HG03066 (cell line): ENCODE results near the gene ARHGEF39.

ENCODE experiments used
- ATAC-seq: cut with Tn5 transposase; IDR thresholded peaks from one replicate; pipeline ENCODE4 v1.9.1; 2021; ENCODE audit warnings: low read depth; ENCODE audit not compliant: unreplicated experiment

Gene ARHGEF39

DNA sequence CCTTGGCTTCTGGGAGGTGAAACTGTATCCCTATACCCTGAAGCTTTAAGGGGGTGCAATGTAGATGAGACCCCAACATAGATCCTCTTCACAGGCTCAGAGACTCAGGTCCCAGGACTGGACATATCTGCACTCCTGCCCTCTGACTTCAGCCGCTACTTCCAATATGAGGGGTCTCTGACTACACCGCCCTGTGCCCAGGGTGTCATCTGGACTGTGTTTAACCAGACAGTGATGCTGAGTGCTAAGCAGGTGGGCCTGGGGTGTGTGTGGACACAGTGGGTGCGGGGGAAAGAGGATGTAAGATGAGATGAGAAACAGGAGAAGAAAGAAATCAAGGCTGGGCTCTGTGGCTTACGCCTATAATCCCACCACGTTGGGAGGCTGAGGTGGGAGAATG lies 14.1 kb upstream of the ARHGEF39 start:
- ATAC-seq: no peak

- no peak for ATAC-seq
Measured at GRCh38 chr9:35675732-35676392, 10.9 kb upstream of the ARHGEF39 start.

- ATAC-seq: no peak
Measured at GRCh38 chr9:35675204-35675603, 10.2 kb upstream of the ARHGEF39 start.

GRCh38 chr9:35674025-35674361 lies 9.0 kb upstream of the ARHGEF39 start:
- no peak for ATAC-seq

DNA sequence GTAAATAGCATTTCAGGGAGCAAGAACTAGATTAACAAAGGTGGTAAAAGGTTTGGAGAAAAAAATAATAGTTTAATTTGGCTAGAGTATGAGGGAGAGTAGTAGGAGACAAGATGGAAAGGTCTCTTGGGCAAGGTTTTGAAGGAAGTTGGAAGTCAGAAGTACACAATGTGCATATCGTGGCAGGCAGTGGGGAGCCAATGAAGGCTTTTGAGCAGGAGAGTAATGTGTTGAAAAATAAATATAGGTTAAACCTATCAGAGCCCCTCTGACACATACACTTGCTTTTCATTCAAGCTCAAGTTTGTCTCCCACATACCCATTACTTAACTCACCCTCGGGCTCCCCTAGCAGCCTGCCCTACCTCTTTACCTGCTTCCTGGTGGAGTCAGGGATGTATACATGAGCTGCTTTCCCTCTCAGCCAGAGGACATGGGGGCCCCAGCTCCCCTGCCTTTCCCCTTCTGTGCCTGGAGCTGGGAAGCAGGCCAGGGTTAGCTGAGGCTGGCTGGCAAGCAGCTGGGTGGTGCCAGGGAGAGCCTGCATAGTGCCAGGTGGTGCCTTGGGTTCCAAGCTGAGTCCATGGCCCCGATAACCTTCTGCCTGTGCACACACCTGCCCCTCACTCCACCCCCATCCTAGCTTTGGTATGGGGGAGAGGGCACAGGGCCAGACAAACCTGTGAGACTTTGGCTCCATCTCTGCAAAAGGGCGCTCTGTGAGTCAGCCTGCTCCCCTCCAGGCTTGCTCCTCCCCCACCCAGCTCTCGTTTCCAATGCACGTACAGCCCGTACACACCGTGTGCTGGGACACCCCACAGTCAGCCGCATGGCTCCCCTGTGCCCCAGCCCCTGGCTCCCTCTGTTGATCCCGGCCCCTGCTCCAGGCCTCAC lies 8.4 kb upstream of the ARHGEF39 start, which contains the start of gene CA9:
TSS of gene CA9 (plus strand) at position 797 of the 893 bp plus-strand sequence. CDS start at position 829, 32 bp downstream.
- no peak for ATAC-seq

GRCh38 chr9:35669331-35670145 lies 4.5 kb upstream of the ARHGEF39 start:
- ATAC-seq: no peak

- ATAC-seq: no peak
Measured at GRCh38 chr9:35667939-35668338, 2.9 kb upstream of the ARHGEF39 start.

GRCh38 chr9:35666549-35666948 lies 1.6 kb upstream of the ARHGEF39 start:
- ATAC-seq: no peak

- no peak for ATAC-seq
Measured at GRCh38 chr9:35666045-35666444, 1.1 kb upstream of the ARHGEF39 start.

- ATAC-seq: no peak
Measured at GRCh38 chr9:35665471-35665818, 450 bp upstream of the ARHGEF39 start.

DNA sequence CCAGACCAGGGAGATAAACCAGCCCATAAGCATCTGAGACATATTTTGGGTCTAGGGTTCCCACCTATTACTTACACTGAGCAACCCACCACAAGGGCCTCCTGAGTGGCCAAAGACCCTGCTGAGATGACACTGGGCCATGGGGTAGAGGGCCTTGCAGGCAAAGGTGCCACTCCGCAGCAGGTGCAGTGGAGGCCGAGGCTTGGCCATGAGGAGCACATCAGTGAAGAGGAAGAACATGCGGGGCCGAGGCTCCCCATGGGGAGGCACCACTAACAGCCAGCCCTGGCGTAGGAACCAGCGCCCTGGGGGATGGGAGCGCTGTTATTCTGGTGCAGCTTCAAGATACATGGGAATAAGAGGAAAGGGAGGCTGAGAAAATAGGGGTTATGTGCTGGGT lies 2.6 kb downstream of the ARHGEF39 start:
- ATAC-seq: no peak

DNA sequence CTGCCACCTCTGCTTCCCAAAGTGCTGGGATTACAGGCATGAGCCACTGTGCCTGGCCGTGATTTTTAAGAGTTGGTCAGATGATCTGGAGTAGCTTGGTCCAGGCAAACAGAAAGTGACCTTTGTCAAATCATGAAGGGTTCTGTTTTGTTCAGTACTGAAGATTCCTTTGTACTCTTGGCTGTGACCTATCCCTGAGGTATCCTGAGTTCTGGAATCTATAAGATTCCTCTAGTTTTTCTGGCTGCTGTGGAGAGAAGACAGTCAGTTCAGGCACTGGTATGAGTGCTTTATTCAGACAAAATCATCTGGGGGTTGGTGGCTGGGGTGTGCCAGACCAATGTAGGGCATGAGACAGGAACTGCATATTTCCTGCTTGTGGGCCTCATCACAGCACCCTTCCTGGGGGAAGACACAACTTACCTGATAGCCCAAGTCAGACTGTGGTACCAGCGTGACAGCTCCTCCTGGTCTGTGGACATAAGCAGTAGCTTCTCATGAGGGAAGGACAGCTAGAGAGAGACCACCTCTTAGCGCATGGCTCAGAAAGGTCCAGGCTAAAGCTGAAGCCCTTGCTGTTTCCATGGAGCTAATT lies 3.1 kb downstream of the ARHGEF39 start:
- ATAC-seq: no peak

DNA sequence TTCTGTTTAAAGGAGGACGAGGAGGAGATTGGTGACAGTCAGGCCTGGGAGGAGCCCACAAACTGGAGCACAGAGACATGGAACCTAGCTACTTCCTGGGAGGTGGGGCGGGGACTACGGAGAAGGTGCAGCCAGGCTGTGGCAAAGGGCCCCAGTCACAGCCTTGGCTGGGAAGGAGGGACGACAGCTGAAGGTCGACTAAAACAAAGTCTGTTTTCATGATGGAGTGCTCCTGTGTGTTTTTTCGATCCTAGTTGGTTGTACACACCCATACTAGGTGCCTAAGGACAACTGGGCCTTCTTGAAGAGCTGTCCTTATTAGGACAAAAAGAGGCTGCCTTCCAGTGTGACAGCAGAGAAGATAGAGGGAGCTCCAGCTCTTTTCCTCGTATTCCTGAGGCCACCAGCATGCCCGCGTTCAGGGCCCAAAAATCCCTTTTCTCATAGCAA lies 4.0 kb downstream of the ARHGEF39 start:
- no peak for ATAC-seq

DNA sequence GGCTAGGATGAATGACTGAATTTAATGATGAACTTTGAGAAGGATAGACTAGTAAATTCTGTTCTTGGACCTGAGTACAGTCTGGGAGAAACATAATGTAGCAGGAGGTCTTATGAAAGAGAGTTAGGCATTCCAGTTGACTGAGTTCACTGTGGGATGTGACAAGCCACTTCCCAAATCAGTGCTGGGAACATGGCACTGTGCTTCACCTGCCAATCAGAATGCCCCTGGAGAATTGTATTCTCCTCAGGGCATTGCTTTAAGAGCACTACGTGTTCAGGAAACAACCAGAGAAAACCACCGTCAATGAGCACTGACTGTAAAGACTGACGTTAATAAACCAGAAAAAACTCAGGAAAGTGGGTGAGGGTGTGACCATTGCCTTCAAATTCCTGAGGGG lies 5.7 kb downstream of the ARHGEF39 start:
- ATAC-seq: no peak

DNA sequence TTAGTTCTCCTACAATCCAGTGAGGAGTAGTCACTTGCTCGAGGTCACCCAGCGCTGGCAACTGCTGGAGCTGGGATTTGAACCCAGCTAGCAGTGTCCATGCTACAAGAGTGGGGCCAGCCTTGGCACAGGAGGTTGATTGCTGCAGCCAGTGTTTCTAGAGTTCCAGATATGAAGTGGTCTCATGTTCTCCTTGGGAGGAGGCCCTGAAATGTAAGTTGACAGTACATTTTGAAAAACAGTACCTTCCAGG lies 6.1 kb downstream of the ARHGEF39 start:
- ATAC-seq: no peak

- peak; percentile 52 for ATAC-seq
Measured at GRCh38 chr9:35658137-35658967, 6.6 kb downstream of the ARHGEF39 start, which contains the start of gene CCDC107. Gene CCDC107 (plus strand): TSS chr9:35658292. CDS start chr9:35658380, 88 bp downstream.

DNA sequence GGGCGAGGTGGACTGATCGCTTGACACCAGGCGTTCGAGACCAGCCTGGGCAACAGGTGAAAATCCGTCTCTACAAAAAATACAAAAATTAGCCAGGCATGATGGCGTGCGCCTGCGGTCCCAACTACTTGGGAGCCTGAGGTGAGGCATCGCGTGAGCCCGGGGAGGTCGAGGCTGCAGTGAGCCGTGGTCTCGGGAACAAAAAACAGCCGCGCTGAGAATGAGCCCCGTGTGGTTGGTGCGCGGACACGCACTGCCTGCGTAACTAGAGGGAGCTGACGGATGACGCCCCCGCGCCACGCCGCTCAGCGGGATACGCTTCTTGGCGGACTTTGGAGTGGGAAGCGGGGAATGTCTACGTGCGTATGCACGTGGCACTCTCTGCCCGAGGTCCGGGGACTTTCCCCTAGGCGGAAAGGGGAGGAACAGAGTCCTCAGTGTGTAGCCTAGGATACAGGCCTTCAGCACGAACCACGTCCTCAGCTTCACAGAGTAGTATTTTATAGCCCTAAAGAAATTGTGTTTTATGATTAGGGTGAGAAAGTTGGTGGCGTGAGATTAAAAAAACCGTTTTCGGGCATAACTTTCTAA lies 7.4 kb downstream of the ARHGEF39 start, which contains the start of gene RMRP:
TSS of gene RMRP (minus strand) at position 474 of the 591 bp plus-strand sequence.
- ATAC-seq: peak; percentile 84

GRCh38 chr9:35656831-35657545 lies 8.0 kb downstream of the ARHGEF39 start:
- no peak for ATAC-seq

- no peak for ATAC-seq
Measured at GRCh38 chr9:35656348-35656747, 8.6 kb downstream of the ARHGEF39 start.
